GM18951 (cell line): ENCODE measurements around the gene ARFGEF2.
"Not testable (repeated sequence)": the region's sequence is repeated elsewhere in the genome, so short reads cannot be mapped to it uniquely, and the experiment has no call there.

Source experiments
- POLR2A ChIP-seq: IDR thresholded peaks from 4 replicates; pipeline ENCODE4 v1.6.1; 2011; ENCODE audit warnings: mild to moderate bottlenecking; ENCODE audit not compliant: insufficient read length, insufficient read depth; ENCODE audit errors: extremely low read depth
- in situ Hi-C: fragments of 300-500 bp; cut with MboI; formaldehyde crosslinking; loops from one replicate; pipeline ENCODE4 v1.12.0; 2022; ENCODE audit warnings: low sequenced_read_pairs, mixed read lengths, inconsistent platforms; ENCODE audit not compliant: unreplicated experiment

The ARFGEF2 gene

GRCh38 chr20:48926267-48926666 is 4.8 kb downstream of the ARFGEF2 start:
- no peak for TF ChIP-seq POLR2A
- in situ Hi-C loops: no loop called here

DNA sequence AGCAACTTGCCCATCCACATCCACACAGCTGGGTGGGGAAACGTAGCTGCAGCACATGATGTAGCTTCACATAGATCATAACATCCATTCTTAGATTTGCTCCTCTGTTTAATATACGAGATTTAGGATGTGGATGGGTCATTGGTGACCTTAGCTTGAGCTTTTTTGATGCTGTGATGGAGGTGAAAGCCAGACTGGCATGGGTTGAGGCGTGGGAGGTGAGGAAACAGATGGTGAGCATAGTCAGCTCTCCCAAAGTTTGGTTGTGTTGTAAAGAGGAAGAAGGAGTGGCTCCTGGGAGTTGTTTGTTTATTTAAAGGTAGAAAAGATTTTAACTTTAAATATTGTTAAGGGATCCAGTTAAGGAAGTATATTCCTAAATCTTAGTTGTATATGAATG is 5.3 kb downstream of the ARFGEF2 start:
- in situ Hi-C loops: no loop called here
- no peak for TF ChIP-seq POLR2A

GRCh38 chr20:48928832-48929725 is 7.6 kb downstream of the ARFGEF2 start:
- in situ Hi-C loops: no loop called here
- TF ChIP-seq POLR2A: no peak

DNA sequence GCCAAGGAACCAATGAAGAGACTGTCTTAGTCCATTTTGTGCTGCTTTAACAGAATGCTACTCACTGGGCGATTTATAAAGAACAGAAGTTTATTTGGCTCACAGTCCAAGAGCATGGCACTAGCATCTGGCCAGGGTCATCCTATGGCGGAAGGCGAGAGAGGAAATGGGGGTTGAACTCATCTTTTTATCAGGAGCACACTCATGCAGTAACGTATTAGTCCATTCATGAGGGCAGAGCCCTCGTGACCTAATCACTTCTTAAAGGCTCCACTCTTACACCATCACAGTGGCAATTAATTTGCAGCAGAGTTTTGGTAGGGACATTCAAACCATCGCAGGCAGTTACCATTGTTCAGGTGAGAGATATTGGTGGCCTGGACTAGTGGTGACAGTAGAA is 8.5 kb downstream of the ARFGEF2 start:
- TF ChIP-seq POLR2A: no peak
- in situ Hi-C loops: no loop called here

DNA sequence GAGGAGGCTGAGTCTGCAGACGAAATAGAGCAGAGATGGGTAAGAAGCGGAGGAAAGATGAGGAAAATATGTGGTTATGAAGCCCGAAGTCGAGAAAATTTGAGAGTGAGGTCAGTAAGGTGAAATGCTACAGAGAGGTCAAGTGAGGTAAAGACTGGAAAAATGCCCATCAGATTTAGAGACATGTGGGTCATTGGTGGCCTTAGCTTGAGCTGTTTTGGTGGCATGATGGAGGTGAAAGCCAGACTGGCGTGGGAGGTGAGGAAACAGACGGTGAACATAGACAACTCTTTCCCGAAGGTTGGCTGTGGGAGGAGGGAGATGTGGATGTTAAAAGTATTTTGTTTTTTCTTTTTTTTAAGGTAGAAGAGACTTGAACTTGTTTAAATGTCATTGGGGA is 9.4 kb downstream of the ARFGEF2 start:
- TF ChIP-seq POLR2A: no peak
- in situ Hi-C loops: no loop called here

GRCh38 chr20:48931527-48932374 is 10.2 kb downstream of the ARFGEF2 start:
- in situ Hi-C loops: no loop called here
- no peak for TF ChIP-seq POLR2A

- TF ChIP-seq POLR2A: no peak
- in situ Hi-C loops: no loop called here
These were observed 10.9 kb downstream of the ARFGEF2 start for GRCh38 chr20:48932375-48932941.

DNA sequence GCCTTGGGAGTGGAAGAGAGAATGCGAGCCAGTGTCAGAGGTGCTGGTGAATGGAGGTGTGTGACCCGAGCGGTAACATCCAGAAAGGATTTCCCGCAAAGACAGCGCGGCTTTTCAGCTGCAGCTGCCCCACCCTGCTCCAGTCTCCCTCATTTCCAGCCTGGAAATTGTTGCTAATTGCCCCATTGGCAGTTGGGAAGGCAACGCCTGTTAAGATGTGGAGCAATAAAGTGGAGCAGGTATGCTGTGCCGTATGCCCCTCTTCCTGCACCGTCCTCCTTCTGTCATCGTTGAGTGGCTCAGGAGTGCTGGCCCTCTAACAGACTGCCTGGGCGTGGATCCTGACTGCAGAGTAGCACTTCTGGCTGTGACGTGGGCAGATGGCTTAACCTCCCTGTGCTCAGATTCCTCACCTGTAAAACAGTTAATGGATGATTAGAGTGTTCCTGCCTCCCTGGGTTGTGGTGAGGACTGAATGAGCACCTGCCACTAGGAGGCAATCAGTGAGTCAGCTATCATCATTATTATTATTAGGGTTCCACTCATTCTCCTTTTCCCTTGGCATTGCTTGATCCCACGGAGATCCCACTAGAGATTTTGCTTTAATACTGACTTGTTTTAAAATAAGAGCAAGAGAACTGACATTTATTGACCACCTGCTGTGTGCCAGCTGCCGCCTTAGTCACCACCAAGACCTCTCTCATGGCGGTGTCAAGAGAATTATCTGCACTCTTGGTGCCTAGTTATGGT is 11.7 kb downstream of the ARFGEF2 start:
- TF ChIP-seq POLR2A: no peak
- in situ Hi-C loops: no loop called here

- in situ Hi-C loops: not testable (repeated sequence)
These were observed 12.9 kb downstream of the ARFGEF2 start for GRCh38 chr20:48934273-48934877.

GRCh38 chr20:48934966-48935365 is 13.5 kb downstream of the ARFGEF2 start:
- in situ Hi-C loops: not testable (repeated sequence)

- in situ Hi-C loops: not testable (repeated sequence)
These were observed 14.7 kb downstream of the ARFGEF2 start for GRCh38 chr20:48936178-48936577.

DNA sequence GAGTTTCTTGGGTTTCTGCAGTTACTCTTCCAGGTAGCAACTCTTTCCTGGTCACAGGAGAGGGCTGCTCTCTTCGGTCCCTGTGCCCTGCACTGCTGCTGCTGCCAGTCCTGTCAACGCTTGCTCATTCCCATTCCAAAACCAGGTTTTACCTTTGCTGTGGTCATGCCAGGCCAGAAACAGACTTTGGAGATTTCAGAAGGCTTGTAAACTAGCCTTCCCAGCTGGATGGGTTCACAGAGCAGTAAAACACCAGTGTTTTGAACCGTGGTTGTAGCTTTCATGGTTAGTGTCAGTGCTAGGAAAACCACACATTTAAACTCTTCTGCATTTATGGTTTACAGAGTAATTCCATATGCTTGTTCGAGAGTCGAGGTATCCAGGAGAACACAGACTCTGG is 16.2 kb downstream of the ARFGEF2 start:
- TF ChIP-seq POLR2A: no peak
- in situ Hi-C loops: no loop called here

GRCh38 chr20:48938670-48939069 is 17.2 kb downstream of the ARFGEF2 start:
- in situ Hi-C loops: no loop called here
- no peak for TF ChIP-seq POLR2A
